Thoracic aorta (tissue), 2 donors: ENCODE data around the gene IL17C. TPM values are rescaled to one million over a fixed set of nuclear protein-coding genes. Genes with fewer than 3 reads are reported as not detected.

Experiments used
- ATAC-seq: fragments of 150-250 bp; one replicate; pipeline ENCODE4 v1.8.0; 2017; ENCODE audit warnings: low read depth; ENCODE audit not compliant: insufficient number of reproducible peaks, low FRiP score
- DNase-seq: peaks from one replicate; pipeline ENCODE4 v3.0.0-alpha.2; 2020; ENCODE audit warnings: low spot score
- H3K27ac ChIP-seq, 2 donors: fragments of 200-600 bp; sonication (generic); 1 replicate in 1 of 2; 2 replicates in 1 of 2; pipeline ENCODE4 v1.5.1; 2016; ENCODE audit warnings: mild to moderate bottlenecking in 2 of 2, moderate library complexity in 2 of 2
- H3K27me3 ChIP-seq: fragments of 200-600 bp; sonication (generic); replicated peaks from 2 replicates; pipeline ENCODE4 v1.6.0; 2016; ENCODE audit warnings: mild to moderate bottlenecking; ENCODE audit not compliant: insufficient read depth
- H3K36me3 ChIP-seq: fragments of 200-600 bp; sonication (generic); one replicate; pipeline ENCODE4 v1.5.1; 2016
- H3K4me1 ChIP-seq, 2 donors: fragments of 200-600 bp; sonication (generic); 1 replicate in 1 of 2; 2 replicates in 1 of 2; pipeline versions ENCODE4 v1.5.1 to v1.6.0; 2016; ENCODE audit warnings: low read depth in 2 of 2, mild to moderate bottlenecking in 1 of 2; ENCODE audit not compliant: control insufficient read depth in 1 of 2
- H3K4me3 ChIP-seq: fragments of 200-600 bp; sonication (generic); 2 replicates; pipeline ENCODE4 v1.5.1; 2016; ENCODE audit warnings: mild to moderate bottlenecking
- H3K9me3 ChIP-seq: fragments of 200-600 bp; sonication (generic); 2 replicates; pipeline ENCODE4 v1.5.1; 2016
- CTCF ChIP-seq: fragments of 200-600 bp; sonication (generic); IDR thresholded peaks from one replicate; pipeline ENCODE4 v1.5.1; 2019; ENCODE audit warnings: antibody characterized with exemption
- total RNA-seq, 2 donors: library from RNA; depleted of rRNA; stranded (reverse); fragments of >200 nt; gene quantifications; one replicate each; pipeline versions ENCODE4 v1.1.0 to v1.2.3, GENCODE V29; 2016

IL17C gene
- total RNA-seq, 2 donors from 2014 or later = 0.92 TPM; not detected in 1

GRCh38 chr16:88685156-88686061 is 47.0 kb downstream of the IL17C start:
- no peak for DNase-seq
- H3K27ac ChIP-seq = no peak overlapping the region
- peaks cover 4 to 12% of the 10 kb centered on the region in 2 donors for H3K4me1 ChIP-seq
- peak overlapping the region; percentile 66 for H3K4me3 ChIP-seq
- H3K27me3 ChIP-seq = no peaks in the 10 kb centered on the region
- TF ChIP-seq CTCF = peak; percentile 24
- H3K36me3 ChIP-seq = no peaks in the 10 kb centered on the region
- peak; percentile 26 for ATAC-seq
- no peaks in the 10 kb centered on the region for H3K9me3 ChIP-seq

- no peak overlapping the region for H3K27ac ChIP-seq
- no peaks in the 10 kb centered on the region for H3K9me3 ChIP-seq
- H3K4me1 ChIP-seq = peaks cover 4 to 12% of the 10 kb centered on the region in 2 donors
- H3K36me3 ChIP-seq = no peaks in the 10 kb centered on the region
- peak overlapping the region; percentile 66 for H3K4me3 ChIP-seq
- ATAC-seq = no peak
- no peaks in the 10 kb centered on the region for H3K27me3 ChIP-seq
- TF ChIP-seq CTCF = no peak
- DNase-seq = no peak
Observed at GRCh38 chr16:88686062-88686438, 47.7 kb downstream of the IL17C start.

- DNase-seq = no peak
- Histone ChIP-seq H3K9me3 (no peaks in the 10 kb centered on the region), H3K4me3 (peak within 1 kb of the TSS; percentile 66), H3K27ac (no peak within 1 kb of the TSS), H3K4me1 (peaks cover 4 to 12% of the 10 kb centered on the region in 2 donors), H3K27me3 (no peaks in the 10 kb centered on the region), H3K36me3 (no peaks in the 10 kb centered on the region)
- no peak for ATAC-seq
- no peak for TF ChIP-seq CTCF
Observed at GRCh38 chr16:88686439-88687253, 48.3 kb downstream of the IL17C start, which contains the start of gene SNAI3. Gene SNAI3, minus strand, starts transcription at chr16:88686507. Its CDS starts 101 bp downstream, at chr16:88686406.

GRCh38 chr16:88687254-88687576 is 48.8 kb downstream of the IL17C start:
- ATAC-seq (no peak), DNase-seq (no peak)
- H3K36me3 ChIP-seq = no peaks in the 10 kb centered on the region
- H3K4me3 ChIP-seq = no peak overlapping the region
- peaks cover 4 to 12% of the 10 kb centered on the region in 2 donors for H3K4me1 ChIP-seq
- TF ChIP-seq CTCF = no peak
- H3K9me3 ChIP-seq = no peaks in the 10 kb centered on the region
- no peak overlapping the region for H3K27ac ChIP-seq
- no peaks in the 10 kb centered on the region for H3K27me3 ChIP-seq

GRCh38 chr16:88687676-88688012 is 49.3 kb downstream of the IL17C start:
- no peak for DNase-seq
- H3K27me3 ChIP-seq = no peaks in the 10 kb centered on the region
- H3K9me3 ChIP-seq = no peaks in the 10 kb centered on the region
- H3K27ac ChIP-seq = no peak overlapping the region
- ATAC-seq = no peak
- H3K36me3 ChIP-seq = no peaks in the 10 kb centered on the region
- peaks cover 4 to 12% of the 10 kb centered on the region in 2 donors for H3K4me1 ChIP-seq
- no peak overlapping the region for H3K4me3 ChIP-seq
- TF ChIP-seq CTCF = no peak
